Upper lobe of left lung (tissue), 4 donors: Measurements from ENCODE around the gene SUSD3.

ENCODE experiments used
- POLR2A ChIP-seq, 4 donors: fragments of 450-650 bp; IDR thresholded peaks; one replicate each; pipeline ENCODE4 v1.5.1; 2016 to 2017; ENCODE audit warnings: antibody characterized with exemption in 4 of 4, mild to moderate bottlenecking in 2 of 4
- TF ChIP-seq, protein P1 (sequence below), 6 experiments: fragments of 450-650 bp in 4 of 6; fragments of 200-600 bp in 2 of 6; sonication (generic) in 2 of 6; IDR thresholded peaks; one replicate each; pipeline ENCODE4 v1.5.1; 2016 to 2019; ENCODE audit warnings: antibody characterized with exemption in 6 of 6

DNA sequence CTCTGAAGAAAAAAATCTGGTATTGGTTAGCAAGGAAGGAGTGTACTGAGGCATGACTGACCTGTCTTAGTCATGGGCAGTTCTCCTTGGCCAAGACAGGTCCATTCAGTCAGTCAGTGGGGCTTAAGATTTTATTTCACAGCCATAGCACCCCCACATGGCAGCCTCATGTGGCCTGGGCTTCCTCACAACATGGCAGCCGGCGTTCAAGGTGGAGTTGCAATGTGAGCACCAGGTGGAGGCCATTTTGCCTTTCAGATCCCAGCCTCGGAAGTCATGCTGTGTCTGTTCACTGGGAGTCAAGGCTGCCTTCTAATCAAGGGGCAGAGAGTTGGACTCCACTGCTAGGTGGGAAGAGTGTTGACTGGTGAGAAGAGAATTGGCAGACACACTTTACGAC is 27.2 kb downstream of the SUSD3 start:
- no peak for TF ChIP-seq POLR2A (IDR thresholded peaks at IDR 0.05)
- TF ChIP-seq, protein P1, sequence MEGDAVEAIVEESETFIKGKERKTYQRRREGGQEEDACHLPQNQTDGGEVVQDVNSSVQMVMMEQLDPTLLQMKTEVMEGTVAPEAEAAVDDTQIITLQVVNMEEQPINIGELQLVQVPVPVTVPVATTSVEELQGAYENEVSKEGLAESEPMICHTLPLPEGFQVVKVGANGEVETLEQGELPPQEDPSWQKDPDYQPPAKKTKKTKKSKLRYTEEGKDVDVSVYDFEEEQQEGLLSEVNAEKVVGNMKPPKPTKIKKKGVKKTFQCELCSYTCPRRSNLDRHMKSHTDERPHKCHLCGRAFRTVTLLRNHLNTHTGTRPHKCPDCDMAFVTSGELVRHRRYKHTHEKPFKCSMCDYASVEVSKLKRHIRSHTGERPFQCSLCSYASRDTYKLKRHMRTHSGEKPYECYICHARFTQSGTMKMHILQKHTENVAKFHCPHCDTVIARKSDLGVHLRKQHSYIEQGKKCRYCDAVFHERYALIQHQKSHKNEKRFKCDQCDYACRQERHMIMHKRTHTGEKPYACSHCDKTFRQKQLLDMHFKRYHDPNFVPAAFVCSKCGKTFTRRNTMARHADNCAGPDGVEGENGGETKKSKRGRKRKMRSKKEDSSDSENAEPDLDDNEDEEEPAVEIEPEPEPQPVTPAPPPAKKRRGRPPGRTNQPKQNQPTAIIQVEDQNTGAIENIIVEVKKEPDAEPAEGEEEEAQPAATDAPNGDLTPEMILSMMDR (IDR thresholded peaks at IDR 0.05): no peak
